CD4-positive, alpha-beta T cell treated with Interleukin-10 for 1 hour (primary cell): ENCODE results near the gene CRISPLD2.
A peak's percentile ranks its signal among the peaks of the same experiment; 100 is the strongest.

Experiments
- DNase-seq: peaks from one replicate; pipeline ENCODE4 v3.0.0-alpha.2; 2020

Gene CRISPLD2

GRCh38 chr16:84800158-84800978 is 19.4 kb upstream of the CRISPLD2 start:
- DNase-seq: no peak

GRCh38 chr16:84803146-84803545 is 16.6 kb upstream of the CRISPLD2 start:
- DNase-seq: no peak

DNA sequence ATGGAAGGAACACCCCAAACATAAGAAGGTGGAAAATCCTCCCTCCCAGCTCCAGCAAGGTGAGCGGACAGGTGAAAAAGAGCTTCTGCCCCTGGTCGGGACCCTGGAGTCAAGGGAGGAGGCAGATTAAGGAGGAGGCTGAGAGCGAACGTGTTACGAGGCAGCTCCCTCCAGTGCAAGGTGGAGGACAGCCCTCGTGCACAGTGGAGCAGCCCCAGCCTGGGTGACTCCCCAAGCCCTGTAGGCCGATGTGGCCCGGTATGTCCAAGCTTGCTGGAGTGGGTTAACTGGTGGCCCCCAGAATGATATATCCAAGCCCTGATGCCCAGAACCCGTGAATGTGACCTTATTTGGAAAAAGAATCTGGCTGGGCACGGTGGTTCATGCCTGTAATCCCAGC is 15.5 kb upstream of the CRISPLD2 start:
- DNase-seq: no peak

DNA sequence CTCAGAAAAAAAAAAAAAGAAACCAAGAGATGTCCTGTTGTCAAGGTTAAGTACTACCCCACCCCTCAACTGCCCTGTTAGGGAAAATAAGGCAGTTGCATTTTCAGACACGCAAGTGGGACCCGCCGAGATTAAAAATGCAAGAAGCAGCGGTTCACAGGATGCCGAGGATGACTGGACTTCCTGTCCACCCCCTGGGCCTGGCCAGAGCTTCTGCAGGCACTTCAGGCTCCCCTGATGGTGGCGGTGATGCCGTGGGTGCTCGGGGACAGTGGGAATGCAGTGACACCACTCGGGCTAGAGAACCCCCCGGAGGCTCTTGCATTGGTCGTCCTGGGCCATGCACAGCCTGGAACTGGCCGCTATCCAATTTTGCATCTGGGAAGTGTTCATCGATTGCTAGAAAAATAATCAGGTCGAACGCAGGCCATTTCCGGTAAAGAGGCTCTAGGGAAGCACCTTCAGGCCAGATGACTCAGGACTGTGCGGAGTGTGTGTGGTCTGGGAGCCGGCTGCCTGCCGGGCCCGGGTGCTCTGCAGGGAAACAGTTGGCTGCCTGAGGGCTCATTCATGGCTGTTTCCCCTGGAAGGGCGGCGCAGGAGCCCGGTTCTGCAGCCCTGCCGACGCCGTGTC is 13.4 kb upstream of the CRISPLD2 start:
- no peak for DNase-seq

- DNase-seq: no peak
These were observed 12.9 kb upstream of the CRISPLD2 start for GRCh38 chr16:84806890-84807258.

DNA sequence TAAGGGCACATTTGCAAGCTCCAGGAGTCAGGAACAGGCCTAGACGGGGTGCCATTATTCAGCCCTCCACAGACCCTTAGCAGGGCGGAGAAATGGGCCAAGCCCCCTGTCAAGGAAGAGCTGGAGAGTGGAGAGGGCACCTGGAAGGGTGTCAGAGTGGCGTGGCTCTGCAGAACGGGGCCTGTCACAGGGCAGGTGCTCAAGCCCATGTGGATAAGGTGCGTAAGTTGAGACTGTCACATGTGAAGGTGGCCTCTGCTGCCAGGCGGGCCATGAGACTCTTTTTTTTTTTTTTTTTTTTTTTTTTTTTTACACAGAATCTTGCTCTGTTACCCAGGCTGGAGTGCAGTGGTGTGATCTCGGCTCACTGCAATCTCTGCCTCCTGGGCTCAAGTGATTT is 12.0 kb upstream of the CRISPLD2 start:
- DNase-seq: no peak

DNA sequence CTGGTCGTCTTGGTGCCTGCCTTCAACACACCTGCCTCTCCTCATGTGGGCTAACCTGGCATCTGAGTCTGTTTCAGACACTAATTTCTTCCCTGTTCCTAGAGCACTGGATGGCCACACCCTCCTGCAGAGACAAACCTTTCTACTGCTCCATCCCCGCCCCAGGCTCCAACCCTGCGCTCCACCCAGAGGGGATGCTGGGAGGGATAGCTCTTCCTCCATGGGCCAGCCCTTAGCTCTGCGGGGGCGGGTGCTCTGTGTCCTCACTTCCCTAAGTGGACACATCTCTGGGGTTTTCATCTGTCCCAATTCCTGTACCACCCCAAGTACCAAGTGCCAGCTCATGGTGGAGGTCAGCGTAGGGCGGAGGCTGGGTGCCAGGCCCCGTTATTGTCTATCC is 11.0 kb upstream of the CRISPLD2 start:
- no peak for DNase-seq

DNA sequence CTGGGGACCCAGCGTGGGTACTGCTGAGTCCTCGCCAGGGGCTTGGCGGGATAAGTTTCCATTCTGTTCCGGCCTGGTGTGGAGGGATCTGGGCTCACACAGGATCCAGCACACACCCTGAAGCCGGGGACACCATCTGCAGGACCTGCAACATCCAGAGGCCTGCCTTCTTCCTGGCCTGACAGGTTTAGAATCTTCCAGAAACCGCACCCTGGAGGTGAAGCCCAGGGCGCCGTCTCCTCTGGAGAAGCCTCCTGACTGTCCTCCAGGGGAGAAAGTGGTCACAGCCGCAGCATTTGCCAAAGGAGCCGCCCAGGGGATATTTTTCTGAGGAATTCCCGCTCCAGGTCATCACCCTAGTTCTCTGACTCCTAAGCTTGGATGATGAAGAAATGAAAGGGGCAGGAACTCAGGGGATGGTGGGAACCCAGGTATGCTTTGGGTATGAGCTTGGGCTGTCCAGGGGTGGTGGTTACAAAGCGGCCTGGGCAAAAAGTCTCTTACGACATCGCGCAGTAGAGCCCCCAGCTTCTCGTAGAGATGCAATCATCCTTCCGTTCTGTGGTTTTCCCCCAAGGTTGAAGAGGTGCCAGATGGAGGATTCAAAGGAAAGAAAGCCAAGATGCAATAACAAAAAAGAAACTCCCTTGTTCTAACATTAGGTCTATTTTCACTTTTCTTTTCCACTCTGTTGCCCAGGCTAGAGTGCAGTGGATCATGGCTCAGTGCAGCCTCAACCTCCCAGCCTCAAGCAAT is 9.1 kb upstream of the CRISPLD2 start:
- peak; percentile 35 for DNase-seq

DNA sequence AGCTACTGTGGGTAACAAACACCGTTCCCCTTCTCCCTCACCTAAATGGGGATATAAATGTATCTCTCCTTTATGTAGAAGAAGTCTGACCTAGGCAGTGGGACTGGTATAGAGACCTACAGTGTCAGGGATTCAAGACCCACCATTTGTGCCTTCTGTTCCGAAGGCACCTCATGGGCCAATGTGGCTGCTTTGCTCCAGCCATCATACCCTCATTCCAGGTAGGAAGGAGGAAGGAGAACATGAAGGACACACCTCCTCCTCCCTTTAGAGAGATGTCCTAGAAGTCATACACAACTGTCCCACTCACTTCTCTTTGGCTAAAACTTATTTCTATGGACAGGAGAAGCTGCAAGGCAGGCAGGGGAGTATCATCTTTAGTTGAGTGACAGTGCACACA is 8.3 kb upstream of the CRISPLD2 start:
- no peak for DNase-seq

- no peak for DNase-seq
These were observed 6.4 kb upstream of the CRISPLD2 start for GRCh38 chr16:84813141-84813934.

- no peak for DNase-seq
These were observed 4.3 kb upstream of the CRISPLD2 start for GRCh38 chr16:84815462-84815861.

- no peak for DNase-seq
These were observed 3.8 kb upstream of the CRISPLD2 start for GRCh38 chr16:84816023-84816422.

DNA sequence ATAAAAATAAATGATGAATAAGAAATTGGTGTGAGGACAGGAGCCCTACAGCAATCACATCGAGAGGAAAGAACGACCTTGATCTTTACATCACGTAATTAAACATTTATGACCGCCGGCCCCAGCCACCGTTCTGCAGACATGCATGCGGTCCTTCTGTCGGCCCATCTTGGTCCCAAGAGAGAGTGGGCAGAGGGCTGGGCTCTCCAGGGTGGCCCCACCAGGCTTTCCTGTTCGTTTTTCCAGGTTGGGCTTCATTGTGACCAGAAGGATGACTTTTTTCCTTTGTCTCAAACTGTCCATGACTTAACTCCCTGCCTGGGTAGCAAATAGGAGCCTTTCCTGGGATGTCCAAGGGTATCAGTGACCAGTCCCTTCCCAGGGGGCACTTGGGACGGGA is 3.3 kb upstream of the CRISPLD2 start:
- no peak for DNase-seq

DNA sequence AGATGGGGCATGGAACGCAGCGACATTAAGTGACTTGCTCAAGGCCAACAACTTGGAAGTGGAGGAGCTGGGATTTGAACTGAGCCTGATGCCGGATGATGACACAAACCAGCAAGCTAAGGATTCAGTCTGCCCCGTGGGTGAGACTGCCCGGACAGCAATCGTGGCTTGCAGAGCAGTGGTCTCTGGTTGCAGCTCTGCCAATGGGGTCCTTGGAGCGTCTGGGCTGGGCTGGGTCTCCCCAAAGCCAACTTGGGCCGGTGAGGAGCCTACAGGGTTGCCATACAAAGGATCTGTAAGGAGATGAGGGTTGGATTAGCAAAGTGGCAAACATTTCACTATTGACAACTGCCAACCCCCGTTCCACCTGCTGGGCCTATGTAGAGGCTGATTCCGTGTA is 2.6 kb upstream of the CRISPLD2 start:
- DNase-seq: no peak

GRCh38 chr16:84817613-84818012 is 2.2 kb upstream of the CRISPLD2 start:
- no peak for DNase-seq

GRCh38 chr16:84818133-84818532 is 1.7 kb upstream of the CRISPLD2 start:
- no peak for DNase-seq

DNA sequence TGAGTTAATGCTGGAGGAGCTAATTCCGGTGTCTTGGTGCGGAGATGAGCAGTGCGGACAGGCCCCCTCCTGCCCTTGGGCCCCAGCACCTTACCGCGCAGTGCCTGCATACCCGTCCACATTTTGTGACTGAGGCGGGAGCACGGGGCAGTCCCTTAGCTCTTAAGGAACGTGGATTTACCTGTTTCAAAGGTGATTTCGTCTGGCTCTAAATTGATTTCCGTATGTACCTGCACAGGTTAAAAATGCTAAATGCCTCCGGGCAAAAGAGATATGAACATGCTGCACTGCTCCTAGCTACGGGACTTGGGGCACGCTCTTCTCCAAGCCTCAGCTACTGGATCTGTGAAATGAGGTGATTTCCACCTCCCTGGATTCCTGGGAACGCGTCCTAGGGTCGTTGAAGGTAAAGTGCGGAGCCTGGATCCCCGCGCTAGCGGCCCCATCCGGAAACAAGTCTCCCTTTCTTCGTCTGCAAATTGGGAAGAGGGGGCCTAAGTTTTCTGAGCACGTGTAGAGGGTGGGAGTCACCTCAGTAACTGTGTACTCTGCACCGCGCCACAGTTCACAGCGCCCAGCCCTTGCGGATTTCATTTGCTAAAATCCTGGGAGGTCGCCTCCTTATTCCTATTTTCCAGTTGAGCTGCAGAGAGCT is 669 bp upstream of the CRISPLD2 start:
- DNase-seq: no peak

DNA sequence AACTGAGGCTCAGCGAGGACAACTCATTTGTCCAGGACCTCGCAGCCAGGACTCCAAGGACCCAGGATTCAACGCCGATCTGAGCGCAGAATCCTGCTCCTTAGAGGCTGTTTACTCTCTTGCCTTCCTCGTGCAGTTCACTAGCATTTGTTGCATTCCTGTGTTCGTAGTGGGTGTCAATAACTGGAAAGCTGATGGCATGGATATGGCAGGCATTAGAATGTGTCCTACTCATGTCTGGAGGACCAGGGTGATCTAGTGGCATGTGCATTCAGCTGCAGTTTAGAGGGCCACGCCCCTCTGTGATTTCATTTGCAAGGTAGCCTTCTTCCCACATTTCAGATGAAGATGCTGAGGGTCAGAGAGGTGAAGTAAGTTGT is 510 bp downstream of the CRISPLD2 start:
- no peak for DNase-seq

- no peak for DNase-seq
These were observed 986 bp downstream of the CRISPLD2 start for GRCh38 chr16:84820771-84821170.

GRCh38 chr16:84821179-84821578 is 1.4 kb downstream of the CRISPLD2 start:
- no peak for DNase-seq

- no peak for DNase-seq
These were observed 2.2 kb downstream of the CRISPLD2 start for GRCh38 chr16:84821728-84822689.
